HG02938 (cell line): ENCODE measurements around the gene CORO2A.
"Not testable (repeated sequence)": the region's sequence is repeated elsewhere in the genome, so short reads cannot be mapped to it uniquely, and the experiment has no call there.

Source experiments
- ATAC-seq: cut with Tn5 transposase; IDR thresholded peaks from one replicate; pipeline ENCODE4 v1.9.1; 2021; ENCODE audit warnings: mild to moderate bottlenecking, moderate library complexity; ENCODE audit not compliant: unreplicated experiment

CORO2A gene

DNA sequence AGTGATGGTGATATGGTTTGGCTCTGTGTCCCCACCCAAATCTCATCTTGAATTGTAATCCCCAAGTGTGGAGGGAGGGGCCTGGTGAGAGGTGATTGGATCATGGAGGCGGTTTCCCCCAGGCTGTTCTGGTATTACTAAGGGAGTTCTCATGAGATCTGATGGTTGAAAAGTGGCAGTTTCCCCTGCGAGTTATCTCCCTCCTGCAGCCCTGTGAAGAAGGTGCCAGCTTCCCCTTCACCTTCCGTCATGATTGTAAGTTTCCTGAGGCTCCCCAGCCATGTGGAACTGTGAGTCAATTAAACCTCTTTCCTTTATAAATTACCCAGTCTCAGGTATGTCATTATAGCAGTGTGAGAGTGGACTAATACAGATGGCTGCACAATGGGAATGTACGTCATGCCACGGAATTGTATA, 17.9 kb downstream of the CORO2A start:
- not testable (repeated sequence) for ATAC-seq

- ATAC-seq: no peak
These were observed 19.3 kb downstream of the CORO2A start for GRCh38 chr9:98173181-98173580.

DNA sequence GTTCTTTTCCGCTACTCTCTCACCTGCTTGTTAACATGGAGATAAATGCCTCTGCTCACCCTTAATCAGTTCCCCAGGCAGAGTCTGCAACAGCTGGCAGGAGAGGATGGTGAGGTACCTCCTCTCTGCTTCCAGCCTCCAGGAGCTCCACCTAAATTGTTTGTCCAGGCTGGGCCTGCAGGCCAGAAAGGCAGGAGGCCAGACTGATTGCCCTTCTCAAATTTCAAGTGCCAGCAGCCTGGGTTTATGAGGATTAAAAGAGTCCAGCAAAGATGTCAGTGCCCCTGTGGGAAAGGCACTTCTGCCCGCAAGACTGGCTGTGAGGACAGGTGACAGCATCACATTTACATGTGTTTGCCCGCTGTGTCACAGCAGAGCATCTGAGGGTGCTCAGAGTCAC, 19.8 kb downstream of the CORO2A start:
- no peak for ATAC-seq

- ATAC-seq: no peak
These were observed 21.1 kb downstream of the CORO2A start for GRCh38 chr9:98171176-98171925.

DNA sequence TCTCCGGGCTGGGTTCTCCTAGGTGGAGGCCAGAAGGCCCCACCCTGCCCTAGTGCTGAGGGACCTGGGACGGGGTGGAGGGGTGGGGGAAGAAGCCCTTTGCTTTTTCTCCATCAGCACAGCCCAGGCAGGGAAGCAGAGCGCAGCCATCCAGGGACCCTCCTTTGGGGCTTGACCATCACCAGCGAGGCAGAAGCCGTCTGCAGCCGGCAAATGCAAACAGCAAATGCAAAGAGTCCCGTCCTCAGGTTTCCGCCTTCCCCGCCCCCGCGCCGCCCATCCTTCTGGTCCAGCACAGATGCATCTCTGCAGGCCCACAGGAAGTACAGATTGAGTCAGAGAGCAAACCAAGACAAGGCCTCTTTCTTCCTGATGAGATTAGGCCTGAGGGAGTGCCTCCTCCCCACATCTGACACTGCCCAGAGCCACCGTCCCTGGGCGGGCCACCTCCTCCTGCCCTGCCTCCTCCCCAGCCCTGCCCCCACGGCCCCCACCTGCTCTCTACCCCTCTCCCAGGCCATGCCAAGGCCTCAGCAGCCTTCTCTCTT, 23.4 kb downstream of the CORO2A start:
- ATAC-seq: peak; percentile 97

- ATAC-seq: no peak
These were observed 24.2 kb downstream of the CORO2A start for GRCh38 chr9:98168153-98168780.

DNA sequence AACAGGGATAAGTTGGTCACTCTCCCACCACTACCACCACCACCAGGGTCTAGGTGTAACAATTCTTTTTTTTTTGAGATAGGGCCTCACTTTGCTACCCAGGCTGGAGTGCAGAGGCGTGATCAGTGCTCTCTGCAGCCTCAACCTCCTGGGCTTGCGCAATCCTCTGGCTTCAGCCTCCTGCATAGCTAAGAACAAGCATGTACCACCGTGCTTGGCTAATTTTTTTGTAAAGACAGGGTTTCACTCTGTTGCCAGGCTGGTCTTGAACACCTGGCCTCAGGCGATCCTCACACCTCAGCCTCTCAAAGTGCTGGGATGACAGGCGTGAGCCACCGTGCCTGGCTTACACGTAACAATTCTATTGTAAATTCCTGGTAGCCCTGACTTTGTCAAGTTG, 27.5 kb downstream of the CORO2A start:
- ATAC-seq: no peak

DNA sequence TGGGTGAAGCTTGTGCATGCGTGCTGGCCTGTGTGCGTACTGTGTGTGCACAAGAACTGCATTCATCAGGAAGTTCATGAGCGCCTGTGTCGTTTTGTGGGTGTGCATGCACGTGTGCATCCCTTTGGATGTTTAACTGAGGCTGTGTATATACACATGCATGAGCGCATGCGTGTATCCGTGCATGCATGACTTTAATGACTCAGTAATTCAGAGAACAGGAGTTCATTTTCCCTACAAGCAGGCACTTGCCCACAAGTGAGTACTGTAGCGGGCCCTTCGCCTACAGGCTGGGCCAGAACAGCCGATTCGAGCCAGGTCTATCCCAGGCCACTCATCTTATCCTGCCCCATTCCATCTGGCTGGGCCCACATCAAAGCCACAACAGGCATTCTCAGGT, 29.8 kb downstream of the CORO2A start:
- ATAC-seq: no peak

DNA sequence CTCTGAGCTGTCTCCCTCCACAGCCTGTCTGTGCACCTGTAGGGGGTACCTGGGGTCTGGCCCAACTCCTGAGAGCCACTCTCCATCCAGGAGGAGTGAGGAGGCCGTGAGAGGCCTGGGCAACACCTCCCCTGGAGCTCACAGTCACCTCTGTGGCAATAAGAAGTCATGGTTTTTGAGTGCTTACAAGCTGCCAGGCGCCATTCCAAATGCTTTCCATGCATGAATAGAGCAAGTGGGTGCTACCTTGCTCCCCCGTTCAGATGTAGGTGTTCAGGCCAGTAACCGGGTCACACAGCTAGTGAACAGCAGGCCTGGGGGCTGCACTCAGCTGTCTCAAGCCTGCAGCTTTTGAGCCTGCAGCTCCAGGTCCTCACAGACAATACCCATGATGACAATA, 30.6 kb downstream of the CORO2A start:
- no peak for ATAC-seq

GRCh38 chr9:98159790-98160189, 32.6 kb downstream of the CORO2A start:
- ATAC-seq: no peak

DNA sequence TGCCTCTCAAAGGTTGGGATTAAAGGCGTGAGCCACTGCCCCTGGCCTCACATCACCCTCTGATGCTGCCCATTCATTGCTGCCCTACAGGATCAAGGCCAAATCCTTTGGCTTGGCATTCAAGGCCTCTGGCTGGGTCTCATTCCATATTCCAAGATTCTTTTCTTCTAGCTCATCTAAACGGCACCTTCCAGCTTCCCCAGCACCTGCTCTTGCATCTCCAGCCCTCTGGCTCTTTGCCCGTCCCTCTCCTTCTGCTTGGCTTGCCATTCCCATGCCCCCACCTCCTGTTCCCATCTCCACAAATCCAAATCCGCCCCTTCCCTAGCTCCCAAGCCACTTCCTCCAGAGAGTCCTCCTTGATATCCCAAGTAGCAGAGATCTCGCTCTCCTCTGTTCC, 33.1 kb downstream of the CORO2A start:
- ATAC-seq: no peak

DNA sequence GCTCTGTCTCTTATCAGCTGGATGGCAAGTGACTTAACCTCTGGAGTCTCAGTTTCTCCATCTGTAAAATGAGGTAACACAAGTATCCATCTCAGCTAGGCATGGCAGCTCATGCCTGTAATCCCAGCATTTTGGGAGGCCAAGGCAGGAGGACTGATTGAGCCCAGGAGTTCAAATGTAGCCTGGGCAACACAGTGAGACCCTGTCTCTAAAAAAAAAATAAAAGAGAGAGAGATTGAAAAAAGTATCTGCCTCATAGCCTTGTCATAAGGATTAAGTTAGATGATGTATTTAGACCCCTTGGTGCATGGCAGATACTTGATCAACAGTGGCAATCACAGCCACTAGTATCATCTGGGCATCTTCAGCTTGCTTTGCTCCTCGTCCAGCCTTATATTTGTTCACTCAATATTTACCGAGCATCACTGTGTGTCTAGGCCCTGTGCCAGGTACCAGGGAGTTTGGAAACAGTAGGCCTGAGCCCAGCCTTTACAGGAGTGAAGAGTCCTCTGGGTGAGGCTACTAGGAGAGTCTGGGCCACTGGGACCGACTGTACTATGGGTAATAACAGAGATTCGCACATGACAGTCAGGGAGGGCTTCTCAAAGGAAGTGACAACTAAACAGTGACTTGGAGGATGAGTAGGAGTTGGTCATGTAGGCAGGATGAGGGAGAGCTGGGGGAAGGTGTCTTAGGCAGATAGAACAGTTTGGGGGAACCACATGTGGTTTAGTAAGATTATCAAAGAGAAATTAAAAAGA, 34.2 kb downstream of the CORO2A start:
- no peak for ATAC-seq

GRCh38 chr9:98157372-98157771, 35.1 kb downstream of the CORO2A start:
- no peak for ATAC-seq

GRCh38 chr9:98154678-98155077, 37.8 kb downstream of the CORO2A start:
- ATAC-seq: no peak

GRCh38 chr9:98152526-98152925, 39.9 kb downstream of the CORO2A start:
- ATAC-seq: no peak

GRCh38 chr9:98150721-98151120, 41.7 kb downstream of the CORO2A start:
- no peak for ATAC-seq

- no peak for ATAC-seq
These were observed 42.3 kb downstream of the CORO2A start for GRCh38 chr9:98150164-98150563.

- ATAC-seq: no peak
These were observed 43.0 kb downstream of the CORO2A start for GRCh38 chr9:98149422-98149821.

GRCh38 chr9:98148486-98148885, 44.0 kb downstream of the CORO2A start:
- ATAC-seq: no peak

GRCh38 chr9:98147582-98147981, 44.9 kb downstream of the CORO2A start:
- ATAC-seq: no peak

DNA sequence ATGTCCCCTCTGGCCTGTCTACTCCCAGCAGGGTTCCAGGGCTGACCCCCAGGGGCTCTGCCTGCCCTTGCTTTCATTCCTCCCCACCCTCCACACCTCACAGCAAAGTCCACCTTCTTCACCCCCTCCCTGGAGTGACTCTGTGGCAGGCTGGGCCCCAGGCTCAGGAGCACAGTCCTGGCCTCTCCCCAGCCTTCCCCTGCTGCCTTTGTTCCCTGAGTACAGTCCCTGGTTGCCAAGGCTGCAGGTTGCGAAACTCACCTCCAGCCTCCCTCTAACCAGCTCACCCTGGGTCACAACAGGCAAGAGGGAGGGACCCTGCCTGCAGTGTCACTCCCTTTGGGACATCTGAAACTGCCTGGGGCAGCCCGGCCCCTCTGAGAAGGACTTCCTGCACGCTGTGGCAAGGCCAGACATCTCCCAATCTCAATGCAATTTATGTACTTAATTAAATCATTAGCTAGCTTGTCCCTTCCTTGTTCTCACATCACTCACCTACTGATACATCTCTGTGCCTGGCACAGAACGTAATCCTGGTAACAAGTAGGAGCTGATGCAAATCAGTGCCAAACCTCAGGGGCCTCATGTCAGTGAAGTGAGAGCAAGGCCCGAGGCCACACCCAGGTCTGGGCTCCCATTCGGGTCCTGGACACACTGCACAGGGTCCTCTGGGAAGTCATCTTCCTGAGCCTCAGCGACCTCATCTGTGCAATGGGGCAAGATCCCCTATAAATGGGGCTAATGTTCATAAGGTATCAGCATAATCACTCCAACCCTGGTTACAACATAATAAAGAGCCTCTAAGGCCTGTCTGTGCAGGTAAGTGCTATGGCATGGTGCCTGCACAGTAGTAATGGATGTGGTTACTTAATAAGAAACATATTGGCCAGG, 46.1 kb downstream of the CORO2A start:
- ATAC-seq: no peak
